ENCODE results near the gene CDC42BPB.

Gene CDC42BPB

DNA sequence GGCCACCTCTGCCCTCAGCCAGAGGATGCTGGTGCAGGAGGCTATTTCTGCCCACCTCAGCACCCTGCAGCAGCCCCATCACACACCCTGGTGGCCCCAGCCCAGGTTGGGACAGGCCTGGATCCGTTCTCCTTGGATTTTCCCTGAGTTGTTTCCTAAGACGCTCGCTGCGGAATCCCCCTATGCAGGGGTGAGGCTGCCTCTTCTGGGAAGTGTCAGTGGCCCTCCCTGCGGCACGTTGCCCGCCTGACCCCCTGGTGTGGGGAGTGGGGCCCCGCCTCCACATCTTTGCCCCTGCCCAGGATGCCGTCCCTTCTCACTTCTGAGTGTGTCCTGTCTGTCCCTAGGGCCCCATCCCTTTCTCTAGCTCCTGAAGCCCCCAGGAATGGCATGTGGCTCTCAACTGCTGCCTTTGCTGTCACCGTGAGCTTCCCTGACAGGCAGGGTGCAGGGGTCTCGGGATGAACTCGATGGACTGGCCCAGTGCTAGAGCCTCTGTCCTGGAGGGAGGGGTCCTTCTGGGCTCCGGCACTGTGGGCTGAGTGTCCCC, 36.6 kb upstream of the CDC42BPB start:
- no peak for DNase-seq

DNA sequence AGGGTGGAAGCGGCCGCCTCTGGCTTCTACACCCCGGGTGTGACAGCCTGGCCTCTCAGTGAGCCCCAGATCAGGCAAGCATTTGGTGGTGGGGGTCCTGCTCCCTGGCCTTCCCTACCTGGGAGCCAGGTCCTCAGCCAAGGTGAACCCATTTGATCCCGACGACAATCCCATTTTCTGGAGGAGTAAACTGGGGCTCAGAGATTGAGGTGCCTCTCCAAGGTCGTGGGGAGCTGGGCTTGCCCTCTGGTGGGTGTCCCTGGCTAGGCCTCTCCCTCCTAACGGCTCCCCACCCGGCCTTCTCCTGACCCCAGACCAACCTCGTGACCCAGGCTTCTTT, 34.5 kb upstream of the CDC42BPB start:
- no peak for DNase-seq

DNA sequence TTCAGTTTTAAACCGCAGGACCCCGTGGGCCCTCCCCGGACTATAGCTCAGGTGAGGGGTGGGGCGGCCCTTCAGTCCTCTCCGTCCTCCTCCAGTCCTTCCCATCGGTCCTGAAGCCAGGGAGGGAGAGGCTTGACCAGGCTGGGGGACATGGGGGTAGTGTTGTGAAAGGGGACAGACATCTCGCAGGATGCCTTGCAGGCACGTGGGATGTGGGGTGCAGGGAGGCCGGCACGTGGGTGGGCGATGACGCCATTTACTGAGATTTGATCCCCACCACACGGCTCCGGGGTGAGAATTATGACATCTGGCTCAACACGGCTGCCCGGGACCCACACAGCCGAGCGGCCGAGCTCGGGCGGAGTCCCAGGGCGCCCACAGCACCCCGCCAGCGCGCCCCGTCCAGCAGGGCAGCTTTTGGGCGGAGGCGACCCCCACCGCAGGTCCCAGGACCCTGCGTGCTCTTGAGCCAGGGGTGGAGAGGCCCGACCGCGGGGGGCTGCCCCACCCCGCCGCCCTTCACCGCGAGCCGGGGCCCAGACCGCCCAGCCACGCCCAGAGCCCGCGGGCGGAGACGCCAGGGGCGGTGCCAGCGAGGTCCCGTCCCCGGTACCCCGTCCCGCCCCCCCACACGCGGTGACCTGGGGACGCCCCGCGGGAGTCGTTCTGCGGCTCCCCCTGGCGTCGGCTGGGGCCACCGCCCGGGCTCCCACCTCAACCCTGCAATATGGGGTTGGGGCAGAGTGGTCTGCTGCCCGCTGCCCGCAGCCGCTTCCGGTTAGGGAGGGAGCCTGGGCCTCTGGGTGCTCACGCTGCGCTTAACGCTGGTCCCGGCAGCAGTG, 33.9 kb upstream of the CDC42BPB start:
- DNase-seq: peak; percentile 56

DNA sequence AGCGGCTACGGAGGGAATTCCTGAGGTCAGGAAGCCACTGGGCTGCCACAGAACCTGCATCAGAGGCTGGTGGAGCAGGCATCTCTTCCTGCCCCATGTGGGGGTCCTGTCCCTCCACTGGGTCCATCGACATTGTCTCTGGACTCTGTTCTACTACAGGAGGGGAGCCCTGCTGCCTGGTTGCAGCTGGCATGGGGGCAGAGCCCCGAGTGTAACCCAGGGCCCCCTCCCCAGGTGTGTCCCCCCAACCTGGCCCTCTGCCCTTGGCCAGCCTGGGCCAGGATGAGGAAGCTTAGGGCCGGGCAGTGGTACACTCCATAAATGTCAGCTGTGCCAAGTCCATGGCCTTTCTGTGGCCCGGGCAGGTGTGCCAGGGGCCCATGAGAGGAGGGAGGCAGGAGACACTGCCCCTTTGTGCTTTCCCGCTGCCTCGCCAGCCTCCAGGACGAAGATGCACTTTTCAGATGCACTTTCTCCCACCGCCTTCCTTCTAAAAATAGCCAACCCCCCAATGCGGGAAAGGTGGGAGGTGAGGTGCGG, 33.2 kb upstream of the CDC42BPB start:
- DNase-seq: no peak

DNA sequence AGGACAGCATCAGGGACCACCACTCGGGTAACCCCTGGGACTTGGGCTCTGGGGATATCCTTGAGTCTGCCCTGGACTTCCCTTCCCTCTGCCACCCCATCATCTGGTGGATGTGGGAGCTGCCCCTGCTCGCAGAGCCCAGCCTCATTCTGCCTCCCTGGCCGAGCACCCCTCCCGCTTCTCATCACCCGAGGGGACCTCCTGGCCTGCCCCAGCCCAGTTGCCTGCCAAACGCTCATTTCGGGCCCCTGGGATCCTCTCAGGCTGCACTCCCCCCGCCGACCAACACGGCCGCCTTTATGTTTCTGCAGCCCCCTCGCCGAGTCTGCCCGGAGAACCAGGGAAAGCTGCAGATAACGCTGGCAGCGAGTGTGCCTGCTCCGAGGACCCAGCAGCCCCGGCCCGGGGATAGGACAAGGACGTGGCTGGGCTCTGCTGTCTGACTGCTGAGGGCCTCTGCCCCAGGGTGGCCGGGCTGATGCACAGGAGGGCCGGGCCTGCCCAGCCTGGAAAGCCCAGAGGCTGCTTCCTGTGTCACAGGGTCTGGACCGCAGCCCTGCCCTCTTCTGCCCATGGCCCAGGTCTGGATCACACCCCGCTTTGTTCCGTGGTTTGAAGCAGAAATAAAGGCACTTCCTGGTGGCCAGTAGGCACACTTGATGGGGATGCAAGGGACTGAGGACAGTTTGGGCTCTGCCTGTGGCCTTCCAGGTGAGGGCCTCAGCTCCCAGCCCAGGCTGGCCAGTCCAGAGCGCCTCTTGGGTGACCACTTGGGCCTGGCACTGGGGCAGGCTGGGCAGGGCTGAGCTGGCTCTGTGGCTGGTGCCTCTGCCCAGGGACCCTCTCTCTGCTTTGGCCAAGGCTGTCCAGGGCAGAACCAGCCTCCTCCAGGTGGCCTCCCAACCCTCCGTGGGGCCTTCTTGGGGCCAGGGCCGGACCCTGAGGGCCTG, 32.3 kb upstream of the CDC42BPB start:
- no peak for DNase-seq

DNA sequence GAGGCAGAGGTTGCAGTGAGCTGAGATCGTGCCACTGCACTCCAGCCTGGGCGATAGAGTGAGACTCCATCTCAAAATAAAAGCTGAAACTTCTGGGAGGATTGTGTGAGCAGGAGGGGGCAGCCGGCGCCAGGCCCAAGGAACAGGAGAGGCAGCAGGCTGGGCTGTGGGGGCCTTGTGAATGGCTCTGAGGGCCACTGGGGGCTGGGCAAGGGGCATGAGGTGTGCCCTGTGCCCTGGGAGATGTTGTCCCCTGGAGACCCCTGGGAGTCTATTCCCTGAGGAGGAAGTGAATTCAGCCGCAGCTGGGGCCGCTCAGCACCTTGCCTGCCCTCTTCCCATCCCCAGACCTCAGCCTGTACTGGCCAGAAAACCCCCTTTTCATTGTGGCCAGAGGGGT, 31.6 kb upstream of the CDC42BPB start:
- no peak for DNase-seq

DNA sequence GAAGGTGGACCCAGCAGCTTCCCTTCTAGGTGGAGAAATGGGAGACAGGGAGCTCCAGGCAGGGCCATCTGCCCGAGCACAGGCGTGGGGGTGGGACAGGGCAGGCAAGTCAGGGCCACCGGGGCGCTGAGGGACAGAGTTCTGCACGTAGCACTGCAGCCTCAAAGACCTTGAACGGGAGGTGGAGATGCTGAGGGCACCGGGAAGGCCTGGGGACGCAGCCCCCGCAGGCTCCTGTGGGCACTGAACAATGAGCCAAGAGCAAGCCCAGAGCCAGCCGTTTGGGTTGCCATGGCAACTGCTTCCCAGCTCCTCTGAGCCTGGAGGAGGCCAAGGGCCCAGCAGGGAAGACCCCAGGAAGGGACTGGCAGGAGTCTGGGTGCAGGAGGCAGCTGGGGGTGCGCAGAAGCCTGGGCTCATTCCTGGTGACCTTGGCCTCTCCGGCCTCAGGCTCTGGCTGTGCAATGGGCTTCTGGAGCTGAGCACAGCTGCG, 30.0 kb upstream of the CDC42BPB start:
- peak; percentile 84 for DNase-seq

DNA sequence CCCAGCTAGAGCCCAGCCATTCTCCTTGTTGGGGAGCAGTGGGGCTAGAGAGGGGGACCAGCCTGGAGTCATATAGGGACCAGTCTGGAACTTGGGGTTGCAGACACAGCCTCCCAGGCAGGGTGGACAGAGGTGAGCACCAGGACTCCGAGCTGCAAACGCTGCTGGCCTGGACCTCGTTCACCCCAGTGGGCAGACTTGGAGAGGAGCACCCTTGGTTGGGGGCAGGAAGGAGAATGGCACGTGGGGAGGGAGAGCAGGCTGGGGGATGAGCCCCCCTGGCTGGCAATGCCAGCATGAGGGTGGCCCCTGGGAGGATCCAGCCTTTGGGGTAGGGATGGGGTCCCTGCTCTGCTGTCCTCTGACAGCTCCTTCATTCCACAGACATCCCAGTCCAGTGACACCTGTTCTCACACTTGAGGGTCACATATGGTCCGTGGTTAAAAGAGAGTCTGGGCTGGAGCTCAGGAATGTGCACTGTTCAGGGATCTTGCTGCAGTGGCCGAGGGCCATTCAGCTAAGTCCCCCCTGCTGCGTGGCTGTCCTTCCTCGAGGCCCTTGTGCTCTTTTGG, 29.5 kb upstream of the CDC42BPB start:
- DNase-seq: no peak

DNA sequence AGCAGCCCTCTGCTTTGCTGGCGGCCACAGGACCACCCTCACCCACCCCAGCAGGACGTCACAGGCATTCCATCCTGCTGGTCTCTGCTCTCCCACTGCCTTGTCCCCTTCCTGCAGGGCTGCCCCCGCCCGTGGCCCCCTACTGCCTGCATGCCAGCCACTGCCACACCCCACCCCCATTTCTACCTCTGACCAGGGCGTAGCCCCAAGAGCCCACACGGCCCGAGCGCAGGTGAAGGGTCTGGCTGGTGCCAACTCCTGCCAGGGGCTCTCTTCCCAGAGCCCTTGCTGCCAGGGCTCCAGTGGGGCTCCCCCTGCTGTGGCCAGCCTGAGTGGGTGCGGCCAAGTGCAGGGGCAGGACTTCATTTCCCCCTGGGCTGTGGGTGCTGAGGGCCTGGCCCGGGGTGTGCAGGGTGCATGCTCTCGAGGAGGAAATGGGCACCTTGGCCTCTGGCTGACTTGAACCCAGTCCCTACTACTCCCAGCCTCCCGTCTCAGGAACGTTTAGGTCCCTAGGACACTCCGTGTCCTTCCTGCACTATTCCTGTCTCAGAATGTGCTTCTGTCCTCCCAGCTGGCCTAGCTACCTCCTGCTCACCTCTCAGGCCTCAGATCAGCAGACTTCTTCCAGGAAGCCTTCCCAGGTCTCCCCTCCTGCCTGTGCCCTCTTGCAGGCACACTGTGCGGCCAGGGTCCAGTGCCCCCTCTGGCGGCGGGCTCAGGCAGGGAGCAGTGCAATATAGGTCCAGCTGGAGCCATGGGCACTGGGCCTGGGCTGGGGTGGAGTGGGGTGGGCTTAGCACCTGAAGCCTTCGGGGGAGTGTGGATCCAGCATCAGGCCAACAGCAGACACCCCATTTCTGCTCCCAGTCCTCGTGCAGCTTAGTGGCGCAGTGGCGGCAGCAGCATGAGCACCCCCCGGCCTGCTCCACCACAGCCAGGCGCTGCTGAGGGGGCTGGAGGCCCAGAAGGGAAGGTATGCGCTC, 28.1 kb upstream of the CDC42BPB start:
- DNase-seq: no peak

DNA sequence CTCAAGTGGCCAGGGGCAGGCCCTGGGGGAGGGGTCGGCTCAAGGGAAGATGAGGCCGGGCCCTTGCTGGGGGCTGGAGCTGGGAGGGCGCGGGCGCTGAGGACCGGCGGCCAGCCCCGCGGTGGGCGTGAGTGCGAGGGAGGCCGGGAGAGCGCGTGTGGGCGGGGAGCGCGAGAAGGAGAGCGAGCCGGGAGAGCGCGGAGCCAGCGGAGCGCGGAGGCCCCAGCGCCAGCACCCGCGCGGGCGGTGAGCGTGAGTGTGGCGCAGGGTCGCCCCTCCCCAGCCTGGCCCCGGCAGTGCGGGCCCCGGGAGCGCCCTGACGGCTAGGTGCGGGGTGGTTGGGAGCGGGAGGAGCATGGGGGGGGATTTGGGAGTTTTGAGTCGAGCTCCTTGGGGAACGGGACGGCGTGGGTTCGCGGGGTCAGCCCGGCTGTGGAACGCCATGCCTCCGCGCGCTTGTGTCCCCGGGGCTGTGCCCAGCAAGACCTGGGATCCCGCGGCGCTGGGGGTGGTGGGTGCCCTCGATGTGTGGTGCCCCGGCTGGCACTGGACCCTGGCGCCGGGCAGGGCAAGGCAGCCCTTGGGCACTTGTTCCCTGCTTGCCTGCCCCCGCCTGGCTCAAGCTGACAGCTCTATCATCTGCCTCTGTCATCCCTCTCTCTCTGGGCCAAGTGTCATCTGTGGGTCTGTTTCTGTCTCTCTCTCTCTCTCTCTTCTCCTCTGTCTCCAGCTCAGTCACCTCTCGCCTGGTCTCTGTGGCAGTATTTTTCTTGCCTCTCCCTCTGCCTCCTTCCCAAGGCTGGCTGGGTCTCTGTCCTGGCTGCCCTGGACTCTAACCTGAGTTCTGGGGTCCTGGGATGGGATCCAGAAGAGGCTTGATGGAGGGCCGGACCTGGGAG, 26.9 kb upstream of the CDC42BPB start, which contains the start of gene LBHD2:
TSS of gene LBHD2 (plus strand) at position 190 of the 899 bp plus-strand sequence. CDS start 1,803 bp downstream, outside the sequence.
- peak; percentile 48 for DNase-seq

DNA sequence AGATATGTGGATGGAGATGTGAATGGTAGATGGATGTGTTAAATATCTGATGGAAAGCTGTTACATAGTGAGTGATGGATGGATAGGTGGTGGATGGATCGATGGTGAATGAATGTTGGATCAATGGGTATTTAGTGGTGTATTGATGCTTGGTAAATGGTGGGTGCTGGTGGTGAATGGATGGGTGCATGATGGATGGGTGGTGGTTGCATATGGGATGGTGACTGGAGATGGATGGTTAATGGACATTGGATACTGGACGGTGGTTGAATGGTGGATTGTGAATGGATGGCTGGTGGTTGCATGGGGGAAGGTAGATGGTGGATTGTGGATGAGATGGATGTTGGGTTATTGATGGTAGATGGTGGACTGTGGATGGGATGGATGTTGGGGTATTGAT, 24.6 kb upstream of the CDC42BPB start:
- DNase-seq: no peak

DNA sequence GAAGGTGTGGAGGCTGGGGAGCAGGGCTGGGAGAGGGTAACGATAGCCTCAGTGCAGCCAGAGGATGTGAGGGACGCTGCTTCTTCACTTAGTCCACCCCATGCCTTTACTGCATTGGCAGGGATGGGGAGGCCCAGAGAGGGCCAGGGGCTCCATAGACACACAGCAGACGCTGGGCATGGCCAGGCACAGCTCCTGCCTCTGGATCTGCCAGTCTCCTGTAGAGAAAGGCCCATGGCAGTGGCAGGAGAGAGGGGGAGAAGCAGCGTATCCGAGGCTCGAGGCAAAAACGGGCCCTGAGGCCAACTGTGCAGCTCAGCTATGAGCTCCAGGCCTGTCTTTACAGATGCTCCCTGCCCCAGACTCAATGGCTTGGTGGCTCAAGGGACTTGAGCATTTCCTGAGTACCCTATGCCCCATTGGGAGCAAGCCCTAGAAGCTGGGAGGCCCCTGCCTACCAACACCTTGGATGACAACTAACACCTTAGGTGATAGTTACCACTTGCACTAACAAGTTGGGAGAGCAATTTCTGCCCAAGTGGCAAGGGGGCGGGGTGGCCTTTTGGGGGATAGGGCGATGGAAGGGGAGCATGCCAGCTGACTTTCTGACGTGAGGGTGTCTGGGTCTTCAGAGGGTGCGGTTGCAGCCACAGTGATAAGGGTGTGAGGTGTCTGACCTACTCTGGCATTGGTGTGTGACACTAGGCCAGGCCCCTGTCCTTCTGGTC, 21.7 kb upstream of the CDC42BPB start:
- no peak for DNase-seq

DNA sequence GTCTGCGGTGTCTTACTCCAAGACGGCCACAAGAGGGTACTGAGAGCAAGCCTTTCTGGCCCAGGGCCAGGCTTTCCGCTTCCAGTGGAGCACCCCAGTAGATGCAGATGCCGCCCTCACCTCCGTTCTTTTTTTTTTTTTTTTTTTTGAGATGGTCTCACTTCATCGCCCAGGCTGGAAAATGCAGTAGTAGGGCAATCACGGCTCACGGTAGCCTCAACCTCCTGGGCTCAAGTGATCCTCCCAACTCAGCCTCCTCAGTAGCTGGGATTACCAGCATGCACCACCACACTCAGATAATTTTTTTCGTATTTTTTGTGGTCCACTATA, 21.0 kb upstream of the CDC42BPB start:
- DNase-seq: peak; percentile 90

DNA sequence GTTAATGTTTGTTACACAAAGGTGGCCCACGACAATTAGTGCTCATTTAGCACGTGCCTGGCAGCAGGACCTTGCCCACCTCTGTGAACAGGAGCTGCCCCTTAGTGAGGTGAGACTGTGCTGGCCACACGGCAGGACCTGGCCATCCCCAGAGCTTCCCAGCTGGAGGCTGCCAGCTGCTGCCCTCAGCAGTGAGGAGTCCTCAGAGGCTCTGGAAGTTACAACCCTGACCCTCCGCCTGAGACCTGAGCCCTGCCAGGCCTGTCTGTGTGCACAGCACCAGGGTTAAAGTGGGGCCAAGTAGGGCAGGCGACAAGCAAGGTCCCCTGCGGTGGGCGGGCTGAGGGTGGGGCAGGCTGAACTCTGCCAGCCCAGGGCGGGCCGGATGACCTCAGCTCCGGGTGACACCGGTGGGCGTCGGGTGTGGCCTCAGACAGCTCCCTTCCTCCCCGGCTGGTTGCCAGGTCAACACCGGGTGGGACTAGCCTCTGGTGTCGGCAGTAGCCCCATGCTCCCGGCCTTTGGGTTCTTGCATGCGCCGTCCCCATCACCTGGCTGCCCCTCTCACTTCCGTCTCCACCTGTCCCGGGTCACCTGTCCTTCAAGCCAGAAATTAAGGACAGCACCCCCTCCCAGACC, 17.5 kb upstream of the CDC42BPB start:
- no peak for DNase-seq

DNA sequence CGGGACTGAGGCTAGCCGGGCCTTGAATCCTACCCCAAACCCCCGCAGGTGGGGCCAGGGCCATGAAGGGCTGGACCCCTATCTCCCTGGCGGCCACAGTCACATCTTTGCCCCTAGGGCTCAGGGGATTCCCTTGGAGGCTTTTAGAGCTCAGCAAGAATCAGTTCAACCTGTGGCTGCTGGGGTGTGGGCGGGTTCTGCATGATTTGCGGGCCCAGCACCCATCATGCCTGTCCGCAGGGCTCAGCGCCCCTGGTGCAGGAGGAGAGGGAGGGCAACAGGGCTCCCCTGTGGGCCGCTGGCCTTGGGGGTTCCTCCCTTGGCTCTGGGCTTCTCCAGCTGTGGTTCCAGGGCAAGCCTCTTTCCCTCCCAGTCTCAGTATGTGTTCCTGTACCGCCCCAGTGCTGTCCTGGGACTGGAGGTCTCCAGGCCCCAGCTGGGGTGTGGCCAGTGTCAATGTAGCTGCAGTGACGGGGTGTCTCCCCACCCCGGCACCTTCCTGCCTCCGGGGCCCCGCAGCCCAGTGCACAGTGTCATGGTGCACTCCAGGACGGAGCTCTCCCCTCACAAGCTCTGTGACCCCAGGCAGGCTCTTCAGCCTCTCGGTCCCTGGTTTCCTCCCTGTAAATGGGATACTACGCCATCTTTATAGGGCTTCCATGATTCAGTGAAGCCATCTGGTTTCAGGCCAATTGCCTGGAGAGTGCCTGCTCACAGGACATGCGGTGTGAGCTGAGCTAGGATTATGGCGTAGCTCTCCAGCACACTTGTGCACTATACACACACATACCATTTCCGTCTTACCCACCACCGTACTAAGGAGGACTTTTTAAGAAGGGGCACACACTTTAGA, 16.8 kb upstream of the CDC42BPB start:
- no peak for DNase-seq

DNA sequence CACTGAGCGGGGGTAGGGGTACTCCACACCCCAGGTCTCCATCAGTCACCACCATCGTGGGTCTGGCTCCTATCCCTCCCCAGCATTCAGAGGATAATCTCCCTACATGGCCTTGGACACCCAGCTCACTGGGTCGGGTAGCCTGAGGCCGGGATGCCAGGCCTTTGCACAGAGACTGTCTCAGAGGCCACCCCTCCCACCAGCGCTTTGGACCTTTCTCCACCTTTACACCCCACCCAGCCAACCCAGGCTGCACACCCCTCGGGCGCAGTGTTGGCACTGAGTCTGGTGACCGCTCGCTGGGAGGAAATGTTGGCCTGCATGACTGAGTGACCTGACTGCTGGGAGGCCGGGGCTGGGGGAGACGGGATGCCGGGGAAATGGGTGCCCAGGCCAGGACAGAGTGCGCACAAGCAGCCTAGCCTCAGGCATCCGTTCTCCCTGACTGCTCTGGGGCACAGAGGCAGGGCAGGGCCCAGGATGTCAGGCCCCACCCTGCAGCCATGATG, 16.1 kb upstream of the CDC42BPB start:
- DNase-seq: no peak

DNA sequence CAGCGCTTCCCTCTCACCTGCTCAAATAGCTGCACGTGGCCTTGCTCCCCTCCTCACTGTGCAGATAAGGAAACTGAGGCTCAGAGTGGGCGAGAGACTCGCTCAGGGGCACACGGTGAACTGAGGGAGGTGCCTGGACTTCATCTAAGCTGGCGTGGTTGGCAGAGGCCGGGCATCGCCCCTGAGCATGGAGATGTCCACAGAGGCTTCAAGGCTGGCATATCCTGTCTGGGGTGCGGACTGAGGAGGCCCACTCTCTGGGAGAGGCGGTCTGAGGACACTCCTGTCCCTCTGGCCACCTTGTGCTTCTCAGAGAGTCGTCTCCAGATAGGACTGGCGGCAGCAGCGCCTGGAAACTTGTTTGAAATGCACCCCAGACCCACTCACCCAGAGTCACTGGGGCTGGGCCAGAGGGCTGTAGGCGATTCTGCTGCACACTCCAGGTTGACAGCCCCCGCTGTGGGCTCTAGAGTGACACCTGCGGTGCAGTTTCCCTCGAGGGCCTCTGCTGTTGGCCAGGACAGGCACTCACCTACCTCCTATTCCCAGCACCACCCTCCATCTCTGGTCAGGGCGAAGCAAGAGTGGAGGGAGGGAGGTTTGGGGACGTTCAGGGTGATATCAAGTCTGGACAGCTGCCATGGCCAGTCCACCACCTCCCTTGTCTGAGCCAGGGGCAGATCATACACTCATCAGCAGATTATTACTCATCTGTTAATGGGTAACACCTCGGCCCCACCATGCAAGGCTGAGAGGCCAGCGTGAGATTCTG, 15.4 kb upstream of the CDC42BPB start:
- DNase-seq: no peak
